ENCODE results near the gene AIMP1.
A peak's percentile ranks its signal among the peaks of the same experiment; 100 is the strongest.
"Not testable (repeated sequence)": the region's sequence is repeated elsewhere in the genome, so short reads cannot be mapped to it uniquely, and the experiment has no call there.

AIMP1 gene

GRCh38 chr4:106320235-106320634, 3.9 kb downstream of the AIMP1 start:
- no peak for TF ChIP-seq CTCF (IDR thresholded peaks at IDR 0.05; ENCODE audit: borderline replicate concordance, insufficient read depth, low read depth, low read length)
- H3K4me3 ChIP-seq (ENCODE audit: low read depth, low read length), result no peak overlapping the region

- not testable (repeated sequence) for H3K4me3 ChIP-seq (ENCODE audit: low read depth, low read length)
These were observed 4.8 kb downstream of the AIMP1 start for GRCh38 chr4:106321168-106321567.

GRCh38 chr4:106321814-106322213, 5.5 kb downstream of the AIMP1 start:
- H3K4me3 ChIP-seq (ENCODE audit: low read depth, low read length), result not testable (repeated sequence)

GRCh38 chr4:106323119-106323518, 6.8 kb downstream of the AIMP1 start:
- H3K4me3 ChIP-seq (ENCODE audit: low read depth, low read length), result no peak overlapping the region
- no peak for TF ChIP-seq CTCF (IDR thresholded peaks at IDR 0.05; ENCODE audit: borderline replicate concordance, insufficient read depth, low read depth, low read length)

GRCh38 chr4:106325800-106326199, 9.4 kb downstream of the AIMP1 start:
- H3K4me3 ChIP-seq (ENCODE audit: low read depth, low read length), result no peak overlapping the region
- TF ChIP-seq CTCF (IDR thresholded peaks at IDR 0.05; ENCODE audit: borderline replicate concordance, insufficient read depth, low read depth, low read length), result no peak

GRCh38 chr4:106329041-106329618, 12.8 kb downstream of the AIMP1 start:
- no peak overlapping the region for H3K4me3 ChIP-seq (ENCODE audit: low read depth, low read length)
- TF ChIP-seq CTCF (IDR thresholded peaks at IDR 0.05; ENCODE audit: borderline replicate concordance, insufficient read depth, low read depth, low read length), result peak; percentile 59

- H3K4me3 ChIP-seq (ENCODE audit: low read depth, low read length), result no peak overlapping the region
- no peak for TF ChIP-seq CTCF (IDR thresholded peaks at IDR 0.05; ENCODE audit: borderline replicate concordance, insufficient read depth, low read depth, low read length)
These were observed 16.8 kb downstream of the AIMP1 start for GRCh38 chr4:106333186-106333585.

- no peak for TF ChIP-seq CTCF (IDR thresholded peaks at IDR 0.05; ENCODE audit: borderline replicate concordance, insufficient read depth, low read depth, low read length)
These were observed 18.6 kb downstream of the AIMP1 start for GRCh38 chr4:106334741-106335470.

More at GRCh38 chr4:106334741-106335470, 18.6 kb downstream of the AIMP1 start:
- H3K4me3 ChIP-seq (ENCODE audit: low read depth, low read length), result no peak overlapping the region

All from GM12875 (cell line).